Rectal smooth muscle tissue (tissue), 1 donor: ENCODE data around the gene ATG4B.
A peak's percentile ranks its signal among the peaks of the same experiment; 100 is the strongest.

ENCODE experiments used
- H3K27ac ChIP-seq: one replicate; pipeline ENCODE4 v1.7.0; 2013; ENCODE audit warnings: low read depth, low read length, inconsistent platforms
- H3K27me3 ChIP-seq: one replicate; pipeline ENCODE4 v1.7.0; 2013; ENCODE audit warnings: low read length; ENCODE audit not compliant: control insufficient read depth, insufficient read depth
- H3K36me3 ChIP-seq: one replicate; pipeline ENCODE4 v1.7.0; 2013; ENCODE audit warnings: low read length; ENCODE audit not compliant: control insufficient read depth, insufficient read depth
- H3K4me1 ChIP-seq: one replicate; pipeline ENCODE4 v1.7.0; 2013; ENCODE audit warnings: low read length; ENCODE audit not compliant: control insufficient read depth, insufficient read depth
- H3K4me3 ChIP-seq: one replicate; pipeline ENCODE4 v1.7.0; 2013; ENCODE audit warnings: low read length
- H3K9ac ChIP-seq: one replicate; pipeline ENCODE4 v1.7.0; 2013; ENCODE audit warnings: low read length

ATG4B gene

GRCh38 chr2:241636182-241637017, 1.1 kb upstream of the ATG4B start:
- Histone ChIP-seq H3K4me1 (peaks cover 14% of the 10 kb centered on the region), H3K9ac (peak overlapping the region; percentile 43), H3K27ac (peak overlapping the region; percentile 73)

GRCh38 chr2:241637795-241638660, 535 bp downstream of the ATG4B start:
- peaks cover 14% of the 10 kb centered on the region for H3K4me1 ChIP-seq
- peak overlapping the region; percentile 95 for H3K4me3 ChIP-seq
- H3K9ac ChIP-seq, result peak overlapping the region; percentile 26
- peaks cover 3% of the 10 kb centered on the region for H3K36me3 ChIP-seq
- no peaks in the 10 kb centered on the region for H3K27me3 ChIP-seq
- peak overlapping the region; percentile 61 for H3K27ac ChIP-seq

More at GRCh38 chr2:241636182-241637017, 1.1 kb upstream of the ATG4B start:
- H3K36me3 ChIP-seq, result peaks cover 10% of the 10 kb centered on the region
- peak overlapping the region; percentile 95 for H3K4me3 ChIP-seq
- H3K27me3 ChIP-seq, result no peaks in the 10 kb centered on the region

- Histone ChIP-seq H3K4me1 (peaks cover 14% of the 10 kb centered on the region), H3K4me3 (no peak overlapping the region), H3K27ac (no peak overlapping the region), H3K36me3 (no peaks in the 10 kb centered on the region), H3K9ac (no peak overlapping the region), H3K27me3 (no peaks in the 10 kb centered on the region)
Measured at GRCh38 chr2:241638940-241639339, 1.4 kb downstream of the ATG4B start.

- Histone ChIP-seq H3K36me3 (no peaks in the 10 kb centered on the region), H3K27me3 (no peaks in the 10 kb centered on the region), H3K4me3 (no peak overlapping the region), H3K27ac (no peak overlapping the region), H3K4me1 (peaks cover 14% of the 10 kb centered on the region), H3K9ac (no peak overlapping the region)
Measured at GRCh38 chr2:241639385-241639784, 1.9 kb downstream of the ATG4B start.

GRCh38 chr2:241640165-241640795, 2.8 kb downstream of the ATG4B start:
- H3K4me1 ChIP-seq, result peaks cover 14% of the 10 kb centered on the region
- H3K36me3 ChIP-seq, result no peaks in the 10 kb centered on the region
- no peaks in the 10 kb centered on the region for H3K27me3 ChIP-seq
- H3K4me3 ChIP-seq, result no peak overlapping the region
- H3K27ac ChIP-seq, result no peak overlapping the region
- no peak overlapping the region for H3K9ac ChIP-seq

GRCh38 chr2:241641631-241642030, 4.1 kb downstream of the ATG4B start:
- H3K27me3 ChIP-seq, result no peaks in the 10 kb centered on the region
- H3K4me1 ChIP-seq, result peaks cover 9% of the 10 kb centered on the region
- H3K9ac ChIP-seq, result no peak overlapping the region
- H3K27ac ChIP-seq, result no peak overlapping the region
- no peaks in the 10 kb centered on the region for H3K36me3 ChIP-seq
- H3K4me3 ChIP-seq, result no peak overlapping the region

GRCh38 chr2:241645056-241645914, 7.8 kb downstream of the ATG4B start:
- Histone ChIP-seq H3K36me3 (no peaks in the 10 kb centered on the region), H3K4me1 (peaks cover 5% of the 10 kb centered on the region), H3K27ac (no peak overlapping the region), H3K9ac (no peak overlapping the region), H3K4me3 (no peak overlapping the region), H3K27me3 (no peaks in the 10 kb centered on the region)

- no peaks in the 10 kb centered on the region for H3K36me3 ChIP-seq
- H3K4me1 ChIP-seq, result peaks cover 5% of the 10 kb centered on the region
- H3K27ac ChIP-seq, result no peak overlapping the region
- no peaks in the 10 kb centered on the region for H3K27me3 ChIP-seq
- no peak overlapping the region for H3K4me3 ChIP-seq
- no peak overlapping the region for H3K9ac ChIP-seq
Measured at GRCh38 chr2:241645915-241646645, 8.6 kb downstream of the ATG4B start.

GRCh38 chr2:241648453-241648852, 11.0 kb downstream of the ATG4B start:
- no peak overlapping the region for H3K27ac ChIP-seq
- peaks cover 5% of the 10 kb centered on the region for H3K4me1 ChIP-seq
- no peak overlapping the region for H3K4me3 ChIP-seq
- H3K36me3 ChIP-seq, result peaks cover 6% of the 10 kb centered on the region
- H3K9ac ChIP-seq, result no peak overlapping the region
- H3K27me3 ChIP-seq, result no peaks in the 10 kb centered on the region

GRCh38 chr2:241649404-241649803, 11.9 kb downstream of the ATG4B start:
- H3K4me3 ChIP-seq, result no peak overlapping the region
- H3K9ac ChIP-seq, result no peak overlapping the region
- peaks cover 6% of the 10 kb centered on the region for H3K36me3 ChIP-seq
- no peak overlapping the region for H3K27ac ChIP-seq
- H3K27me3 ChIP-seq, result no peaks in the 10 kb centered on the region
- peaks cover 5% of the 10 kb centered on the region for H3K4me1 ChIP-seq

GRCh38 chr2:241649927-241650326, 12.4 kb downstream of the ATG4B start:
- no peak overlapping the region for H3K9ac ChIP-seq
- H3K4me1 ChIP-seq, result peaks cover 5% of the 10 kb centered on the region
- H3K4me3 ChIP-seq, result no peak overlapping the region
- peaks cover 11% of the 10 kb centered on the region for H3K36me3 ChIP-seq
- H3K27me3 ChIP-seq, result no peaks in the 10 kb centered on the region
- H3K27ac ChIP-seq, result no peak overlapping the region
